ENCODE measurements around the gene C2orf81.

C2orf81 gene

DNA sequence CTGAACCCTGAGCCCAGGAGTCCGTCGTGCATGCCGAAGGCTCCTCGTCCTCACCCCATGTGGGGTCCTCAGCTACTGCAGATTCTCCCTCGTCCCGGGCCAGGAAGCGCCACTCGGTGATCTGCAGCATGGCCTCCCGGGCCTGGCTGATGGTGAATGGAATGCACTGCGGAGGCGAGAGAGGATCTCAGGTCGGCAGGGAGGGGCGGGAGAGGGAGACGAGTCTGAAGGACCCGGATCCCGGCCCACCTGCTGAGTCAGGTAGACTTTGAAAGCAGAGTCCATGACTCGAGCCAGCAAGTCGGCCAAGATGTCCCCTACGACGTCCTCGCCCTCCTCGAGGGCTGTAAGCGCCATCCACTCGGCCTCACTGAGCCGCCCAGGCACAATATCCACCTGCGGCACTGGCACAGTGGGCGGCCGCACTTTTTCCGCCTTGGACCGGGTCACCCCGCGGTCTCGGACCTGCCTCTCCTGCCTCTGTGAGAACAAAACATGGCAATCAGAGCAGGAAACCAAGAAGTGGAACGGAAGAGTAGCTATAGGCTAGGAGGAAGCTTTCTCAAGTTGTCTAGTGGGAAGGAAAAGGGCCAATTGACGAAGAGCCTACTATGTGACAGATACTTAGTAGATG is 5.5 kb downstream of the C2orf81 start:
- H3K79me2 ChIP-seq (ENCODE audit: insufficient read depth, low read length), result no peaks in the 10 kb centered on the region
- H3K36me3 ChIP-seq (ENCODE audit: insufficient read depth, low read length), result no peaks in the 10 kb centered on the region
- TF ChIP-seq, protein P1, sequence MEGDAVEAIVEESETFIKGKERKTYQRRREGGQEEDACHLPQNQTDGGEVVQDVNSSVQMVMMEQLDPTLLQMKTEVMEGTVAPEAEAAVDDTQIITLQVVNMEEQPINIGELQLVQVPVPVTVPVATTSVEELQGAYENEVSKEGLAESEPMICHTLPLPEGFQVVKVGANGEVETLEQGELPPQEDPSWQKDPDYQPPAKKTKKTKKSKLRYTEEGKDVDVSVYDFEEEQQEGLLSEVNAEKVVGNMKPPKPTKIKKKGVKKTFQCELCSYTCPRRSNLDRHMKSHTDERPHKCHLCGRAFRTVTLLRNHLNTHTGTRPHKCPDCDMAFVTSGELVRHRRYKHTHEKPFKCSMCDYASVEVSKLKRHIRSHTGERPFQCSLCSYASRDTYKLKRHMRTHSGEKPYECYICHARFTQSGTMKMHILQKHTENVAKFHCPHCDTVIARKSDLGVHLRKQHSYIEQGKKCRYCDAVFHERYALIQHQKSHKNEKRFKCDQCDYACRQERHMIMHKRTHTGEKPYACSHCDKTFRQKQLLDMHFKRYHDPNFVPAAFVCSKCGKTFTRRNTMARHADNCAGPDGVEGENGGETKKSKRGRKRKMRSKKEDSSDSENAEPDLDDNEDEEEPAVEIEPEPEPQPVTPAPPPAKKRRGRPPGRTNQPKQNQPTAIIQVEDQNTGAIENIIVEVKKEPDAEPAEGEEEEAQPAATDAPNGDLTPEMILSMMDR (IDR thresholded peaks at IDR 0.05; ENCODE audit: borderline replicate concordance, extremely low read depth, low read length, poor library complexity, severe bottlenecking), result no peak
- TF ChIP-seq EZH2 (IDR thresholded peaks at IDR 0.05; ENCODE audit: borderline replicate concordance, low read depth, low read length, severe bottlenecking), result no peak
- no peak overlapping the region for H3K4me3 ChIP-seq (ENCODE audit: low read depth in 1 of 2, low read length in 2 of 2)
- H3K27ac ChIP-seq (ENCODE audit: low read length), result no peak overlapping the region
- H3K27me3 ChIP-seq (ENCODE audit: insufficient read depth, low read length, poor library complexity), result no peaks in the 10 kb centered on the region
- H3K9me3 ChIP-seq (ENCODE audit: insufficient read depth, low read length, severe bottlenecking), result no peaks in the 10 kb centered on the region
- no peaks in the 10 kb centered on the region for H4K20me1 ChIP-seq (ENCODE audit: insufficient read depth, low read length)
- H2AFZ ChIP-seq (ENCODE audit: low read depth, low read length), result no peak overlapping the region
- H3K4me1 ChIP-seq (ENCODE audit: insufficient read depth, low read length), result peaks cover 7% of the 10 kb centered on the region
- ATAC-seq (ENCODE audit: insufficient read depth, low read depth), result no peak
- H3K9ac ChIP-seq (ENCODE audit: low read depth, low read length), result no peak overlapping the region
- H3K4me2 ChIP-seq (ENCODE audit: insufficient read depth, low read length), result no peak overlapping the region
- no peak for DNase-seq

DNA sequence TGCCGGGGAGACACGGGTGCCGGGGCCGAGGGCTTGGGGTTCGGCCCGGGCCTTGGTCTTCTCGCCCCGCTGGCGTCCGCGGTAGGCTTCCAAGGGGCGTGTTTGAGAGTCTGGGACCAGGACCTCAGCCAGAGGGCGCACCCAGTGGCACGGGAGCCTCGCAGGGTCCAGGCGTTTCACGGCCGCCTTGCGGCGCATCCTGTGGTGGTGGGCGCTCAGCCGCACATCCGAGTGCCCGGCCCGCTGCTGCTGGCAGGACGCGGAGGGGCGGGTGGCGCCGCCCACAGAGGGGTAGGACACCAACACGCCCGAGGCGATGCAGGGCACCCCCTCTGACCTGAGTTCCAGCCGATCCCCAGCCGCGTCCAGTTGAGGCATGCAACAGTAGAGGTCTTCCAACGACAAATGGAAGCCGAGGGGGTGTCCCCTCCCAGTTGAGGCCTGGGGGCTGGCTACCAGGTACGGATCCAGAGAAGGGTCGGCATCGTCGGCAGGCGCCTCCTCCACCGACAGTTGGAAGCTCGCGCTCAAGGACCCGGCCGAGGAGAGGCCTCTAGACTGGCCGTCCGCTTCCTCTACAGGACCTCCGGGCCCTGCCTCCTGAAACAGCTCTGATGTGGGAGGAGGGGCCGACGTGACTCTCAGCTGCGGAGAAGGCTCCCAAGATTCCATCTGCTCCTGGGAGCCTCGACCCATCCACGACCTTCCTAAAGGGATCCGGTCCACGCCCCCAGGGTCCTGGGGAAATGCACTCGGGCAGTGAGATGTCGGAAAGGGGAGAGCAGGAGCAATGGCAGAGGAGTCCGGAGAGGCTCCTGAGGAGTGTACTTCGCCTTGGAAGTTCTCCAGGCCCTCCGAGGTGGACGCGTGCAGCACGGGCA is 6.3 kb downstream of the C2orf81 start:
- Histone ChIP-seq H3K9me3 (ENCODE audit: insufficient read depth, low read length, severe bottlenecking) (no peaks in the 10 kb centered on the region), H3K27ac (ENCODE audit: low read length) (no peak overlapping the region), H3K79me2 (ENCODE audit: insufficient read depth, low read length) (no peaks in the 10 kb centered on the region), H3K27me3 (ENCODE audit: insufficient read depth, low read length, poor library complexity) (no peaks in the 10 kb centered on the region), H3K4me1 (ENCODE audit: insufficient read depth, low read length) (no peaks in the 10 kb centered on the region), H3K4me3 (ENCODE audit: low read depth in 1 of 2, low read length in 2 of 2) (no peak overlapping the region), H3K9ac (ENCODE audit: low read depth, low read length) (no peak overlapping the region), H4K20me1 (ENCODE audit: insufficient read depth, low read length) (no peaks in the 10 kb centered on the region), H3K36me3 (ENCODE audit: insufficient read depth, low read length) (no peaks in the 10 kb centered on the region), H3K4me2 (ENCODE audit: insufficient read depth, low read length) (no peak overlapping the region), H2AFZ (ENCODE audit: low read depth, low read length) (no peak overlapping the region)
- ATAC-seq (ENCODE audit: insufficient read depth, low read depth) (no peak), DNase-seq (no peak)
- TF ChIP-seq, protein P1 (IDR thresholded peaks at IDR 0.05; ENCODE audit: borderline replicate concordance, extremely low read depth, low read length, poor library complexity, severe bottlenecking), result no peak
- TF ChIP-seq EZH2 (IDR thresholded peaks at IDR 0.05; ENCODE audit: borderline replicate concordance, low read depth, low read length, severe bottlenecking), result no peak

DNA sequence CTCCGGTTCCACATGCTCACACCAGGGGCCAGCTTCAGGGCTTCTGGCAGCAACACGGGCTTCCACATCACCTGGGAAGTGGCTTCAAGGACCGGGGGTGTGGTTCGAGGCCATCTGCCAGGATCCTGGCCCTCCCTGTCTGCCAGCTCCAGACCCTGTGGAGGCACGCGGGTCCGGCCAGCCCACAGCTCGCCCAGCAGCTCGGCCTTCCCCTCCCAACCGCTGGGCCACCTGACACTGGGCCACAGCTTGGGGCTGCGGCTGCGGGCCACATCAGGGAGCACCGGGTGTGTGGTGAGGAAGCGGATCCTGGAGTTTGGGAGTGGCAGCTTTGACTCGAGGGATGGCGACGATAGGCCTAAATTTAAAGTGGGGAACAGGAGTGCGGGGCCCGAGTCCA is 7.0 kb downstream of the C2orf81 start:
- Histone ChIP-seq H3K79me2 (ENCODE audit: insufficient read depth, low read length) (no peaks in the 10 kb centered on the region), H3K27me3 (ENCODE audit: insufficient read depth, low read length, poor library complexity) (no peaks in the 10 kb centered on the region), H3K9me3 (ENCODE audit: insufficient read depth, low read length, severe bottlenecking) (no peaks in the 10 kb centered on the region), H3K4me2 (ENCODE audit: insufficient read depth, low read length) (no peak overlapping the region), H3K9ac (ENCODE audit: low read depth, low read length) (no peak overlapping the region), H4K20me1 (ENCODE audit: insufficient read depth, low read length) (no peaks in the 10 kb centered on the region), H2AFZ (ENCODE audit: low read depth, low read length) (no peak overlapping the region), H3K27ac (ENCODE audit: low read length) (no peak overlapping the region), H3K4me3 (ENCODE audit: low read depth in 1 of 2, low read length in 2 of 2) (no peak overlapping the region), H3K4me1 (ENCODE audit: insufficient read depth, low read length) (no peaks in the 10 kb centered on the region), H3K36me3 (ENCODE audit: insufficient read depth, low read length) (no peaks in the 10 kb centered on the region)
- TF ChIP-seq, protein P1 (IDR thresholded peaks at IDR 0.05; ENCODE audit: borderline replicate concordance, extremely low read depth, low read length, poor library complexity, severe bottlenecking), result no peak
- no peak for TF ChIP-seq EZH2 (IDR thresholded peaks at IDR 0.05; ENCODE audit: borderline replicate concordance, low read depth, low read length, severe bottlenecking)
- no peak for DNase-seq
- ATAC-seq (ENCODE audit: insufficient read depth, low read depth), result no peak
